Smooth muscle cell of the brain vasculature (primary cell): ENCODE measurements around the gene GPC6.

Experiments
- DNase-seq: peaks from one replicate; pipeline ENCODE4 v3.0.0-alpha.2; 2012; ENCODE audit warnings: low read depth, low spot score

Gene GPC6

DNA sequence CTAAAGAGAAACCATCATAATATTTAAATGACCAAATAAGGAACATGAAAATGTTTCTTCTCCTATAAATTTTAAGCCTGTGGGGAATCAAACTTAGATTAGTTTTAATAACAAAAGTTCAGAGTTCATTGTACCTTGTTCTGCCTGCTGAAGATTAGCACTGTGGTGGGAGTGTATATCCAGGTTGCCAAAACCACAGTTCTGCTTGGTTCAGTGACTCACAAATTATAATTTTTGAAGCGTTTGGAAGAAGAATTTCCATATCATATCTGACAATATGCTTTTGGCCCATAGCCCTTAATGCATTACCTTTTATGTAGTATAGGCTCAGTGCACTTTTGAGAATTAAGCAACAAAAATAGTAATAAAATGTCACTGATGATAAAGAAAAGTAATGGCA, 545.2 kb downstream of the GPC6 start:
- no peak for DNase-seq

- DNase-seq, result no peak
These were observed 547.9 kb downstream of the GPC6 start for GRCh38 chr13:93774506-93774905.

DNA sequence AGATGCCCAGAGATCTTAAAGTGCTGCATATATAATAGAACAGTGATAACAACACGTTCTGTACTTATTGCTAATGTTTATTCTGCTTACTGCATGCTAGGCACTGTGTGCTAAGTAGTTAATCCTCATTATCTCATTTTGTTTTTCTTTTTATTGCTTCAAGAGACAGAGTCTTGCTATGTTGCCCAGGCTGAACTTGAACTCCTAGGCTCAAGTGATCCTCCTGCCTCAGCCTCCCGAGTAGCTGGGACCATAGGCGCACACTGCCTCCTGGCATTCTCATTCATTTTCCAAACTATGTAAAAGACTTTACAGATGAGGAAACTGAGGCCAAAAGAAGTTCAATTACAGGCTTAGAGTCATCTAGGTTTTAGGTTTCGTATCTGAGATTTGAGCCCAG, 548.4 kb downstream of the GPC6 start:
- DNase-seq, result no peak

- DNase-seq, result no peak
These were observed 549.0 kb downstream of the GPC6 start for GRCh38 chr13:93775507-93776108.

GRCh38 chr13:93776936-93777335, 550.3 kb downstream of the GPC6 start:
- no peak for DNase-seq

GRCh38 chr13:93777504-93777903, 550.9 kb downstream of the GPC6 start:
- no peak for DNase-seq

DNA sequence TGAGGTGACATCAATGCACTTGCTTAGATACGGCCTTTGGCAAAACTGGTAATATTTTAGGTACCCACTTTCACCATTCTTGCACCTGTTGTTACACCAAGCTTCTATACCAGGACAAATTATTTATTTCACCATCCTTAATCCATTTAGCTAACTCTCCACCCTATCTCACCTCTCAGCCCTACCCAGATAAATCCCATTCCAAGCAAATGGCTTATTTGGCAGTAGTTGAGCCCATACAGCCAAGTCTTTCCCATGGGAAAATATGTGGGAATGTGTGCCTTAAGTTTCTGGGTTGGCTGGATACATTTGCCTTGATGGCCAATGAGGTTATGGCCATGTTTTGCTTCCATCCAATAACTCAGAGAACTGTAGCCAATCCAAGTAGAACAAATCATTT, 551.9 kb downstream of the GPC6 start:
- no peak for DNase-seq

DNA sequence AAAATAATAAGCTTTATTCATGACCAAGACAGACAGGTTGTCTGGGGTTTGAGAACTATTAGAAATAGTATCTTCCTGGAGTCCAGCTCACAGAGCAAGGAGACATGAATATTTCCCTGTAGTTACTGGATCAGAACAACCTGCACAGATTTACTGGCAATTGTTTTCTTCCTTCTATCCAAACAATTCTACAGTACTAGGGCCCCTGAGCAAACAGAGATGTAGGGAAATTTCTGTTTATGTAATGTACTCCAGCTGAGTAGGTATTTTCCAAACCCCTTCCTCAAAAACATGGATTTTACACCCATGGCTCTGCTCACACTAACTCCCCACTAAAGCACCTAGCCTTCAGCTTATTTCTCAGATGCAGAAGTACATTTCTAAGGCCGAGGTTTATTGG, 557.6 kb downstream of the GPC6 start:
- DNase-seq, result no peak

- DNase-seq, result no peak
These were observed 560.4 kb downstream of the GPC6 start for GRCh38 chr13:93786846-93787489.

GRCh38 chr13:93788456-93788855, 561.8 kb downstream of the GPC6 start:
- DNase-seq, result no peak

DNA sequence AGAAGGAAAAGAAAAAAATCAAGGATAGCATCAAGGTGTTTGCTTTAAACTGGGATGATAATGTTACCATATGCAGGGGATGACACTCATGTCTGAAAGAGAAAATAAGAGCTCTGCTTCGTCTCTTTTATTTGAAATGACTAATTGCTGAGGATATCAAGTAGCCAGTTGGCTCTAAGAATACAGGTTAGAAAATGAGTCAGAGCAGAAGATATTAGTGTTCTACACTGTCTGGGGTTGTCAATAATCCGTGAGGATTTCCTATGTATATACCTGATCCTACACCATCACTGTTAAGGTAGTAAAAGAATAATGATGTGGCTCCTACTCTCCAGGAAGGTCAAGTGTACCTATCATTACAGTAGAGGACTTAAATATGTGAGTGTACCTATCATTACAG, 562.5 kb downstream of the GPC6 start:
- no peak for DNase-seq

GRCh38 chr13:93794197-93794885, 567.7 kb downstream of the GPC6 start:
- DNase-seq, result no peak

DNA sequence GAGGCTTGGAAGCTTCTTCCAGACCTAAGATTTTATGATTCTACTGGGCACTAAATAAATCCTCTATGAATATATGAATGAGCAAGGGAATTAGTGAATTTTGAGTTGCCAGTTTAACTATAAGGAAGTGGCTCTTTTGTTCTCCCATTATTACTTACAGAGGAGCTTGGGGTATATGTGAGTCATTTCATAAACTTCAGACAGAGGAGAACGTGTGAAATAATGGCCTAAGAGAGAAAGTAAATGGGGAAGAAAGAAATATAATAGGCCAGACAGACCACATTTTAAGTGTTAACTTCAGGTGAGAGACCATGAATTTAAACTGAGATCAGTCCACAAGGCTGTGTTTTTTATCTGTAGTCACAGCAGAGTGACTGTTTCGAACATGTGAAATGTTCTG, 570.9 kb downstream of the GPC6 start:
- no peak for DNase-seq

DNA sequence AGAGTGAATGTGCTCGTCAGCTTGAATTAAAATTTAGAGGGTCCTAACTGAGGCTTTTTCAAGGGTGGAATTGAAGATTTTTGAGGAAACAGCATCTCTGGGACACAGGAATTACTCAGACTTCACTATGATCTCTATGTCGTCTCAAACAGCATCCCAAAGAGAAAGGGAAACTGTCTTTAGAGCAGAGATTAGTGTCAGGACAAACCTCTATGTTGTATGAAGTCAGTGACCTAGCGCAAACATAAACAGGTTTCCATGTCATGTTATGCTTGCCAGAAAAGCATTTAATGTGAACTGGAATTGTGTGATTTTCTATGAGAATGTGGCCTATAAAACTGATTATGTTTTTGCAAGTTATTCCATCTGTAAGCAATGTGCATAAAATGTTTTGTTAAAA, 573.7 kb downstream of the GPC6 start:
- DNase-seq, result no peak

DNA sequence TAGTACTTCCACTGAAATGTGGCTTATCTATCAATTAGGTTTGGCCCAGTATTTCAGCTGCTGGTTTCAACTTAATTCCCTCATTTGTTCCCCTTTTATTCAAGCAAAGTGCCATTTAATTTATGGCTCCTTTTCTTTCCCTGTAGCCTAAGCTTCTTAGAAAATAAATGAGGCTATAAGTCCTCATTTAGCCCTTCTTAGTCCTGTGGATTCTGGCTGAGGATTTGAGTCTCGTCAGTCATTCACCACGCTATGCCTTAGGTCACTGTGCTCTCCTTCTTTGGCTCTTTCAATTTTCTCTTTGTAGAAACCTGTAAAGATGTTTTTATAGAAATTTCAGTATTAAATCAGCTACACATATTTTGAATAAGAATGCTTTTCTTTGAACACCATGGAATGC, 579.1 kb downstream of the GPC6 start:
- no peak for DNase-seq

- DNase-seq, result no peak
These were observed 580.3 kb downstream of the GPC6 start for GRCh38 chr13:93806861-93807260.

DNA sequence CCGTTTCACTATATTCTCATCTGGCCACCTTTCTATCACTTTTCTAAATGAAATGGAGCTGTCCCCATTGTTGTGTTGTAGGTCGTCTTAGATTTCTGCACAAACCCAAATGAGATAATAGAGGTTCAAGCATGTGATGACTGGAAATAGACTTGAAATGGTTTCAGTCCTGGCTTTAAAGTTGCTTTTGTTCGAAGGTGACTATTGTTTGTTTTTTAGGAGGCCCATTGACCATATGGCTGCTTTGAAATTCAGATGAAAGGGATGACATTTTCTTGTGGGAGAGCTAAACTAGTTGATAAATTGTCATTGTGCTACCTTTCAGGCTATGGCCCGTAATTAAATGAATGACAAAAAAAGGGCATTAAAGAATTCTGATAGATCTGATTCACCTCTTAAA, 583.7 kb downstream of the GPC6 start:
- no peak for DNase-seq

DNA sequence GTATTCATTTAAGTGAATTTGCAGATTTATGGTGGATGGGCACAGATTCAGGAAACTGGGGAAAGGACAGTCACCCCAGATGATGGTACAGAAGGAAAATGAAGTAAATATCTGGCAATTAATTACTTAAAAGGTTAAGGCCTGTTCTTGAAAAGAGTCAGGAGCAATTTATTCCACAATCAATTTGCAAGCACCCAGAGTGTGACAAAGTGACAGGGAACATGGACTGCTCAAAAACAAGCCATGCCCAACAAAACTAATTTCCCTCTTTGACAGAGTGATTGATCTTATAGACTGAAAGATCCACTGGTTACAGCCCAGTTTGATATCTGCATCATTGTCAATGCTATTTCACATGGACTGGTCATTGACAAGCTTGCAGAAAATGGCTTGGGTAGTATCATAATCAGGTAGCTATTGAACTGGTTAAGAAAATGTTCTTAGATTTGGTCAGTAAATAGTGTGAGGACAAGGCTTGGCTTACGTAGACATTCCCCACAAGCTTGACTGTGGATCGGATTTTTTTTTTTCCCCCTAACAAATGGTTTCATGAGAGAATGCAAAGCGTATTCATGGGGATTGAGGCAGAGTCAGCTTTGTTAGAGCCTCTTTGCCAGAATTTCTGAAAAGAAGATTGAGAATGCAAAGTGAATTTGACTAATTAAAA, 584.6 kb downstream of the GPC6 start:
- DNase-seq, result no peak

DNA sequence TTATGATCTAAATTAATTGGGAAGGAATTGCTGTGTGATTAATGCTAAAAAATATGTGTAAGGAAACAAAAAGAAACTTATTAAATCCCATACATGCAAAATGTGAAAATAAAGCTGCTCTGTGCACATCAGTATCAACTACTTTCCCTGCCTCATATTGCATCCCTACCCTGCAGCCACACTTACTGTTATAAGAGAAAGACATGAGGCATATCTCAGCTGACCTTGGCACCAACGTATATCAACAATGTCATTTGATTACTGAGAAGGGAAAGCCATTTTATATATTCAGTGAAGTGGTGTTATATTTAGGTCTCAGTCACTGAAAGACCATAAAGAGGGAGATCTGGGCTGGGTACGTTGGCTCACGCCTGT, 585.1 kb downstream of the GPC6 start:
- DNase-seq, result no peak

DNA sequence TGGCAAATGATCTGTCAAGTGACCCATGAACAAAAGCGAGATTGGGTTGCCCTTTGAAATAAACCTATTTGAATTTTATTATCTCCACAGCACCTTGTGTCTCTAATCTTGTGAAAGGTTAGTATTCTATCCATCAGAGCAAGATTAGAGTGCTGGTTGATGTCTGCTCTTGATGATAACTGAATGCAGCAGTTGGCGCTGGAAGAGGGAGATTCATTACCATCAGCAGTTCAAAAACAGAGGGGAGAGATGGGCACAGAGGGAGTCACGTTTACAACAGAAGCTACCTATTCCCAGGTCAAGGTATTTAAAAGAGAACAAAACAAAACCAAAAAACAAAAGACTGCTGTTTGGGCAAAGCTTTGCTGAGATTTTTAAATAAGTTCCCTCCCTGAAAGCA, 588.1 kb downstream of the GPC6 start:
- DNase-seq, result no peak

GRCh38 chr13:93818345-93818744, 591.7 kb downstream of the GPC6 start:
- no peak for DNase-seq

- no peak for DNase-seq
These were observed 592.8 kb downstream of the GPC6 start for GRCh38 chr13:93819331-93819890.
